SU-DHL-6 (cell line): ENCODE data around the gene SLC13A4.

Source experiments
- H2AFZ ChIP-seq: fragments of 200-600 bp; sonication (generic); 2 replicates; pipeline ENCODE4 v1.6.1; 2014; ENCODE audit warnings: low read depth, mild to moderate bottlenecking, moderate library complexity, mixed read lengths, antibody characterized with exemption, low read length; ENCODE audit not compliant: severe bottlenecking
- H3F3A ChIP-seq: fragments of 200-600 bp; shearing (Covaris generic); 2 replicates; pipeline ENCODE4 v1.6.0; 2016; ENCODE audit warnings: antibody characterized with exemption, mild to moderate bottlenecking; ENCODE audit not compliant: insufficient read depth
- H3K27ac ChIP-seq: fragments of 200-600 bp; sonication (generic); 2 replicates; pipeline ENCODE4 v1.5.1; 2016; ENCODE audit warnings: low read depth, mild to moderate bottlenecking, low read length, moderate library complexity, mixed read lengths
- H3K27me3 ChIP-seq: fragments of 200-600 bp; sonication (generic), shearing (Covaris generic); 2 replicates; pipeline ENCODE4 v1.6.0; 2014; ENCODE audit warnings: mild to moderate bottlenecking, low read length
- H3K36me3 ChIP-seq: fragments of 200-600 bp; sonication (generic); 2 replicates; pipeline ENCODE4 v1.6.1; 2014; ENCODE audit warnings: mild to moderate bottlenecking, low read length, mixed read lengths
- H3K4me2 ChIP-seq: fragments of 300-600, 200-600 bp; shearing (Covaris generic), sonication (generic); 2 replicates; pipeline ENCODE4 v1.6.0; 2014; ENCODE audit warnings: low read length, low read depth, mild to moderate bottlenecking; ENCODE audit not compliant: poor library complexity, severe bottlenecking
- H3K4me3 ChIP-seq: fragments of 200-600 bp; sonication (generic); 2 replicates; pipeline ENCODE4 v1.5.1; 2014; ENCODE audit warnings: antibody characterized with exemption, low read length, mild to moderate bottlenecking, mixed read lengths; ENCODE audit not compliant: insufficient read depth, poor library complexity, severe bottlenecking
- H3K79me2 ChIP-seq: fragments of 200-600 bp; sonication (generic); 2 replicates; pipeline ENCODE4 v1.6.1; 2014; ENCODE audit warnings: mild to moderate bottlenecking, low read length, moderate library complexity; ENCODE audit not compliant: insufficient read depth
- H3K9ac ChIP-seq: fragments of 200-600 bp; sonication (generic); 2 replicates; pipeline ENCODE4 v1.7.0; 2014; ENCODE audit warnings: mild to moderate bottlenecking, low read length
- H3K9me2 ChIP-seq: fragments of 200-600 bp; sonication (generic); replicated peaks from 2 replicates; pipeline ENCODE4 v1.6.1; 2014; ENCODE audit warnings: low read length; ENCODE audit not compliant: insufficient read depth
- H3K9me3 ChIP-seq: fragments of 200-600 bp; sonication (generic); 2 replicates; pipeline ENCODE4 v1.6.1; 2014; ENCODE audit warnings: low read length, mixed read lengths; ENCODE audit not compliant: insufficient read depth
- H4K20me1 ChIP-seq: fragments of 200-600 bp; sonication (generic); 2 replicates; pipeline ENCODE4 v1.6.1; 2014; ENCODE audit warnings: low read depth, mild to moderate bottlenecking, antibody characterized with exemption, low read length, moderate library complexity, mixed read lengths
- EZH2phosphoT487 ChIP-seq: fragments of 200-600 bp; sonication (generic), shearing (Covaris generic); conservative IDR thresholded peaks from 2 replicates; pipeline ENCODE4 v1.6.1; 2018; ENCODE audit warnings: mild to moderate bottlenecking, antibody characterized with exemption, low read length, moderate library complexity, mixed read lengths
- TF ChIP-seq, protein P1 (sequence below): fragments of 200-600 bp; sonication (generic); IDR thresholded peaks from one replicate; pipeline ENCODE4 v1.5.1; 2017; ENCODE audit warnings: antibody characterized with exemption, mild to moderate bottlenecking, low read length, moderate library complexity; ENCODE audit not compliant: insufficient read depth, poor library complexity, severe bottlenecking

The SLC13A4 gene

GRCh38 chr7:135716677-135717238 lies 11.2 kb downstream of the SLC13A4 start:
- no peaks in the 10 kb centered on the region for H3K9me2 ChIP-seq
- H3F3A ChIP-seq, result no peaks in the 10 kb centered on the region
- no peak overlapping the region for H3K4me2 ChIP-seq
- TF ChIP-seq EZH2phosphoT487, result no peak
- TF ChIP-seq, protein P1, sequence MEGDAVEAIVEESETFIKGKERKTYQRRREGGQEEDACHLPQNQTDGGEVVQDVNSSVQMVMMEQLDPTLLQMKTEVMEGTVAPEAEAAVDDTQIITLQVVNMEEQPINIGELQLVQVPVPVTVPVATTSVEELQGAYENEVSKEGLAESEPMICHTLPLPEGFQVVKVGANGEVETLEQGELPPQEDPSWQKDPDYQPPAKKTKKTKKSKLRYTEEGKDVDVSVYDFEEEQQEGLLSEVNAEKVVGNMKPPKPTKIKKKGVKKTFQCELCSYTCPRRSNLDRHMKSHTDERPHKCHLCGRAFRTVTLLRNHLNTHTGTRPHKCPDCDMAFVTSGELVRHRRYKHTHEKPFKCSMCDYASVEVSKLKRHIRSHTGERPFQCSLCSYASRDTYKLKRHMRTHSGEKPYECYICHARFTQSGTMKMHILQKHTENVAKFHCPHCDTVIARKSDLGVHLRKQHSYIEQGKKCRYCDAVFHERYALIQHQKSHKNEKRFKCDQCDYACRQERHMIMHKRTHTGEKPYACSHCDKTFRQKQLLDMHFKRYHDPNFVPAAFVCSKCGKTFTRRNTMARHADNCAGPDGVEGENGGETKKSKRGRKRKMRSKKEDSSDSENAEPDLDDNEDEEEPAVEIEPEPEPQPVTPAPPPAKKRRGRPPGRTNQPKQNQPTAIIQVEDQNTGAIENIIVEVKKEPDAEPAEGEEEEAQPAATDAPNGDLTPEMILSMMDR, result no peak
- no peak overlapping the region for H3K27ac ChIP-seq
- H3K27me3 ChIP-seq, result 0 out of 2 replicates have a peak, but pooled peaks cover 2% of the 10 kb centered on the region
- no peaks in the 10 kb centered on the region for H3K79me2 ChIP-seq
- no peak overlapping the region for H3K4me3 ChIP-seq
- no peaks in the 10 kb centered on the region for H3K9me3 ChIP-seq
- H3K36me3 ChIP-seq, result no peaks in the 10 kb centered on the region
- no peaks in the 10 kb centered on the region for H4K20me1 ChIP-seq
- H2AFZ ChIP-seq, result no peak overlapping the region
- no peak overlapping the region for H3K9ac ChIP-seq

DNA sequence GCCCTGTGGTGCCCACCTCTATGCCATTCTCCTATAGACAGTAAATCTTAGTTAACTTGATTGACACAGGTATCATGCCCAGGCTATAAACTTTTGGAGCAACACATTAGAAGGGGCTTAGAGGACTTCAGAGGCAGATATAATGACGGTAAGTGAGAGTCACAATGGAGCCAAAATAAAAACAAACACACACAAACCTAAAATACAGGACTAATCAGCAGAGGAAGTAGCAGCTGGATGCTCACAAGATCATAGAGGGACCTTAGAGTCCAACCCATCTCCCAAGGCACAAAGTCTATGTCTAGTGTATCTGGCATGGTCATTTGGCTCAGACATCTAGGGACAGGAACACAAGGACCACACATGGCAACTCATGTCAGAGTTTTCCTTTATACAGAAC lies 12.3 kb downstream of the SLC13A4 start:
- Histone ChIP-seq H3K36me3 (no peaks in the 10 kb centered on the region), H3K9ac (no peak overlapping the region), H4K20me1 (no peaks in the 10 kb centered on the region), H2AFZ (no peak overlapping the region), H3K79me2 (no peaks in the 10 kb centered on the region), H3K4me2 (no peak overlapping the region), H3K27ac (no peak overlapping the region), H3K4me3 (no peak overlapping the region), H3F3A (no peaks in the 10 kb centered on the region), H3K27me3 (no peaks in the 10 kb centered on the region), H3K9me3 (no peaks in the 10 kb centered on the region), H3K9me2 (no peaks in the 10 kb centered on the region)
- TF ChIP-seq, protein P1, result no peak
- no peak for TF ChIP-seq EZH2phosphoT487

GRCh38 chr7:135715055-135715522 lies 12.9 kb downstream of the SLC13A4 start:
- Histone ChIP-seq H3K79me2 (no peaks in the 10 kb centered on the region), H2AFZ (no peak overlapping the region), H3F3A (no peaks in the 10 kb centered on the region), H3K27me3 (no peaks in the 10 kb centered on the region), H3K4me3 (no peak overlapping the region), H3K9me2 (no peaks in the 10 kb centered on the region), H3K27ac (no peak overlapping the region), H3K4me2 (no peak overlapping the region), H4K20me1 (no peaks in the 10 kb centered on the region), H3K9ac (no peak overlapping the region), H3K36me3 (no peaks in the 10 kb centered on the region), H3K9me3 (no peaks in the 10 kb centered on the region)
- TF ChIP-seq EZH2phosphoT487, result no peak
- TF ChIP-seq, protein P1, result no peak
